ENCODE results near the gene SLC35E4.

DNA sequence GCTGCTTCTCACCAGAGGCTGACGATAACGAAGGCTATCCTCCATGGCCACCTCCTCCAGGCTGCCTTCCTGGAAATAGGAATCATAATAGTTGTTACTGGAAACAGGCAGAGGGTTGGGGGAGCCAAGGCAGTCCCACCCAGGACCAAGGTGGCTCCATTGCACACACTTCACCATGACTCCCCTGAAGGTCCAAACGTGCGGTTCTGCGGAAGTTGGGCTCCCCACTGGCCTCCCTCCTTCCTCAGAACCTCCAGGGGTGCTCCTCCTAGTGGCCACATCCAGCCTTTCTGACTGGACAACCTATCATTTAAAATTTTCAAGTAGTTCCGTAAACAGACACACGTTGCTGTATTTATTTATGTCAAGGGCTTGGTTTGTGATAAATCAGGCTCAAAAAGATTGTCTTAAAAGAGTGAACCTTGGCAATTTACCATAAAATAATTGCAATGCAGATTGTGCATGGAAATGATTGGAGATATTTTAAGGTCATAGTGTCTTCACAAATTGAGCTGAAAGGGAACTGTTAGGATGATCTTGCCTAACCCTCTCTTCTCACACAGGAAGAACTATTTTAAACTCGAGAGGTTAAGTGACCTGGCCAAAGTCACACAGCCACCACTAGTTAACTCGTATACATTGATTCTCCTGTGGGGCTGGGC, 30.0 kb upstream of the SLC35E4 start:
- TF ChIP-seq, protein P1, sequence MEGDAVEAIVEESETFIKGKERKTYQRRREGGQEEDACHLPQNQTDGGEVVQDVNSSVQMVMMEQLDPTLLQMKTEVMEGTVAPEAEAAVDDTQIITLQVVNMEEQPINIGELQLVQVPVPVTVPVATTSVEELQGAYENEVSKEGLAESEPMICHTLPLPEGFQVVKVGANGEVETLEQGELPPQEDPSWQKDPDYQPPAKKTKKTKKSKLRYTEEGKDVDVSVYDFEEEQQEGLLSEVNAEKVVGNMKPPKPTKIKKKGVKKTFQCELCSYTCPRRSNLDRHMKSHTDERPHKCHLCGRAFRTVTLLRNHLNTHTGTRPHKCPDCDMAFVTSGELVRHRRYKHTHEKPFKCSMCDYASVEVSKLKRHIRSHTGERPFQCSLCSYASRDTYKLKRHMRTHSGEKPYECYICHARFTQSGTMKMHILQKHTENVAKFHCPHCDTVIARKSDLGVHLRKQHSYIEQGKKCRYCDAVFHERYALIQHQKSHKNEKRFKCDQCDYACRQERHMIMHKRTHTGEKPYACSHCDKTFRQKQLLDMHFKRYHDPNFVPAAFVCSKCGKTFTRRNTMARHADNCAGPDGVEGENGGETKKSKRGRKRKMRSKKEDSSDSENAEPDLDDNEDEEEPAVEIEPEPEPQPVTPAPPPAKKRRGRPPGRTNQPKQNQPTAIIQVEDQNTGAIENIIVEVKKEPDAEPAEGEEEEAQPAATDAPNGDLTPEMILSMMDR (IDR thresholded peaks at IDR 0.05): peak; percentile 76
- no peak for TF ChIP-seq EZH2 (IDR thresholded peaks at IDR 0.05; ENCODE audit: borderline replicate concordance, insufficient read depth, low read depth, low read length, poor library complexity, severe bottlenecking)
